Muscle layer of duodenum (tissue), 2 donors: ENCODE results near the gene UQCR11.

Source experiments
- H3K27ac ChIP-seq: one replicate; pipeline ENCODE4 v1.7.0; 2013; ENCODE audit warnings: mild to moderate bottlenecking, low read length
- H3K27me3 ChIP-seq: one replicate; pipeline ENCODE4 v1.7.0; 2013; ENCODE audit warnings: low read depth, mild to moderate bottlenecking, control low read depth, low read length
- H3K36me3 ChIP-seq, 2 donors: one replicate each; pipeline ENCODE4 v1.7.0; 2013; ENCODE audit warnings: low read length in 2 of 2, control low read depth in 1 of 2, mild to moderate bottlenecking in 1 of 2; ENCODE audit not compliant: insufficient read depth in 2 of 2, control insufficient read depth in 1 of 2
- H3K4me1 ChIP-seq, 2 donors: one replicate each; pipeline ENCODE4 v1.7.0; 2013; ENCODE audit warnings: low read length in 2 of 2, mild to moderate bottlenecking in 2 of 2, control low read depth in 1 of 2, moderate library complexity in 1 of 2; ENCODE audit not compliant: insufficient read depth in 2 of 2, control insufficient read depth in 1 of 2
- H3K4me3 ChIP-seq, 2 donors: one replicate each; pipeline ENCODE4 v1.7.0; 2013; ENCODE audit warnings: low read length in 2 of 2, low read depth in 1 of 2, mild to moderate bottlenecking in 1 of 2
- H3K9me3 ChIP-seq, 2 donors: one replicate each; pipeline ENCODE4 v1.7.0; 2013; ENCODE audit warnings: low read length in 2 of 2, control low read depth in 1 of 2, mild to moderate bottlenecking in 1 of 2; ENCODE audit not compliant: control insufficient read depth in 1 of 2
- donor health status: healthy.

Gene UQCR11

DNA sequence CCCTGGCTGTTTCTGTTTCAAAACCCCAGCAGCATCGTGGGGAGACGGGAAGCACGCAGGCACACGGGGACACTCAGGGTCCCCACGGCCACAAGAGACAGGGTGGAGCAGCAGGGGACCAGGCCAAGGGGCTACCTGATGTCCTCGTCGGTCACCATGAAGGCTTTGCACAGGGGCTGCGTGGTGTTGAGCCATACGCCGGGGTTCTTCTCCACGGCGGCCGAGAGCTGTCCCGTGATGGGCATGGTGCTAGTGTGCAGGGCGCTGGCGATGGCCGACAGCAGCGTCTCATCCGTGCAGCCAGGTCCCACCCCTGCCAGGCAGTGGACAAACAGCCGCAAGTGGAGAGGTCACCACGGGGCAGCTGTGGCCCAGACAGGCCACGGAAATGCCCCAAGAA lies 24.3 kb downstream of the UQCR11 start:
- H3K9me3 ChIP-seq = no peaks in the 10 kb centered on the region
- H3K4me1 ChIP-seq = no peaks in the 10 kb centered on the region
- H3K27ac ChIP-seq = no peak overlapping the region
- H3K36me3 ChIP-seq = peaks cover 15 to 68% of the 10 kb centered on the region in 2 donors
- no peaks in the 10 kb centered on the region for H3K27me3 ChIP-seq
- no peak overlapping the region for H3K4me3 ChIP-seq

DNA sequence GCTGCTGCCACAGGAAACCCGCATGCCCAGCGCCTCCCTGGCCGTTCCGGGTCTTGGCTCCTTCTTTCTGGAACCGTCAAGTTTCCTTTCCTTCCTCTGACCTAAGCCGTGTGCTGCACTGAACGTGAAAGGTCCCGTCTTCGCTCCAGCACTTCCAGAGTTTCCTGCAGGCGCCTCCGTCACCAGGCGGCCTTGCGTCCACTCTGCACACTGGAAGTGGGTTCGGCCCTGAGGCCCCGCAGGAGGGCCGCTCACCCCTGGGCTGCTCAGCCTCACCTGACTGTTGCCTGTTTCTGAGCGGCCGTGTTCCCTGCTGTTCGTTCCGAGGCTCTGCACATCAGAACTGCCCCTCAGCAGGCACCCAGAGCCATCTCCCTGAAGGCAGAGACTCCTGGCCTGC lies 24.9 kb downstream of the UQCR11 start:
- Histone ChIP-seq H3K27ac (no peak overlapping the region), H3K4me1 (no peaks in the 10 kb centered on the region), H3K27me3 (no peaks in the 10 kb centered on the region), H3K36me3 (peaks cover 15 to 68% of the 10 kb centered on the region in 2 donors), H3K4me3 (no peak overlapping the region), H3K9me3 (no peaks in the 10 kb centered on the region)

DNA sequence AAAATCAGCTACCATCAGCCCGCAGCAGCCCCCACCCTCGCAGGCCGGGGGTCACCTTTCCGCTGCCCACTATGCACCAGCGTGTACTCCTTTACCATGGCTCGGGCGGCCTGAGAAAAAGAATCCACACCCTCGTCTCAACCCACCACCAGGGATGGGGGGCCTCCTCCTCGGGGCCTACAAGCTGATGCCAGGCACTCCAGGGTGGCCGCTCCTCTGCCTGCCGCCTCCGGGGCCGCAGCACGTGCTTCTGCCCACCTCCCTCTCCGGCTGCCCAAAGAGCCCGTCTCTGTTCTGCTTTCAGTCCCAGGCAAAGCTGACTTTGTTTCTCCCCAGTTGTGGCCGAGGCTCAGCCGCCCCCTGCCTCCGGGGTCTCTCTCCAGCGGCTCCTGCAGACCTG lies 26.0 kb downstream of the UQCR11 start:
- Histone ChIP-seq H3K27me3 (no peaks in the 10 kb centered on the region), H3K36me3 (peaks cover 15 to 65% of the 10 kb centered on the region in 2 donors), H3K4me3 (no peak overlapping the region), H3K9me3 (no peaks in the 10 kb centered on the region), H3K4me1 (no peaks in the 10 kb centered on the region), H3K27ac (no peak overlapping the region)

DNA sequence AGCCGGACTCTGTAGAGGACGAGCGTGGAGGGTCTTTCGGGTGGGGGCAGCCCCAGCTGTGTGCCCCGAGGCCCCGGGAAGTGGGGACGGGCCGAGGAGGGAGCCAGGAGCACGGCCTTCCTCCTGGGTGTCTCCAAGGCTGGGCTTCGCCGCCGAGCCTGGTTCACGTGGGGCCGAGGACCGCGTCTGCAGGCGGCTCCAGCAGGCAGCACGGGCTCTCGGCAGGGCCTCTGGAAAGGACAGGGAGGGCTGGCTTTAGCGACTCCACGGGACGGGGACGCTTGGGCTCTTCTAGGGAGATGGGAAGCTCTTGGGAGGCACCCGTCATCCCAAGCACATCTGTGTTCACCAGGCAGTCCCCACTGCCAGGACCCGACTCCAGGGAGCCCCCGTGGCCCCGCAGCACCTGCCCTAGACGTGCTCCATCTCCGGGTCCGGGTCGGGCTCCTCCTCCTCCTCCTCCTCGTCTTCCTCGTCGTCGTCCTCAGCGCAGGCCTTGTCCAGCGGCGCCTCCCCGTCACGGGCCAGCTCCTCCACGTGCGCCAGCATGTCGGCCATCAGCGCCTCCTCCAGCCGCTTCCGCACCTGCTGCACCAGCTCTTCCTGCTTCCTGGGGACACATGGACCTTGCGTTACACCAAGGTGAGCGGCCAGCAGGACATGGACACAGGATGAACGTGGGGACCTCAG lies 27.2 kb downstream of the UQCR11 start:
- H3K4me3 ChIP-seq = no peak overlapping the region
- H3K36me3 ChIP-seq = peaks cover 15 to 61% of the 10 kb centered on the region in 2 donors

DNA sequence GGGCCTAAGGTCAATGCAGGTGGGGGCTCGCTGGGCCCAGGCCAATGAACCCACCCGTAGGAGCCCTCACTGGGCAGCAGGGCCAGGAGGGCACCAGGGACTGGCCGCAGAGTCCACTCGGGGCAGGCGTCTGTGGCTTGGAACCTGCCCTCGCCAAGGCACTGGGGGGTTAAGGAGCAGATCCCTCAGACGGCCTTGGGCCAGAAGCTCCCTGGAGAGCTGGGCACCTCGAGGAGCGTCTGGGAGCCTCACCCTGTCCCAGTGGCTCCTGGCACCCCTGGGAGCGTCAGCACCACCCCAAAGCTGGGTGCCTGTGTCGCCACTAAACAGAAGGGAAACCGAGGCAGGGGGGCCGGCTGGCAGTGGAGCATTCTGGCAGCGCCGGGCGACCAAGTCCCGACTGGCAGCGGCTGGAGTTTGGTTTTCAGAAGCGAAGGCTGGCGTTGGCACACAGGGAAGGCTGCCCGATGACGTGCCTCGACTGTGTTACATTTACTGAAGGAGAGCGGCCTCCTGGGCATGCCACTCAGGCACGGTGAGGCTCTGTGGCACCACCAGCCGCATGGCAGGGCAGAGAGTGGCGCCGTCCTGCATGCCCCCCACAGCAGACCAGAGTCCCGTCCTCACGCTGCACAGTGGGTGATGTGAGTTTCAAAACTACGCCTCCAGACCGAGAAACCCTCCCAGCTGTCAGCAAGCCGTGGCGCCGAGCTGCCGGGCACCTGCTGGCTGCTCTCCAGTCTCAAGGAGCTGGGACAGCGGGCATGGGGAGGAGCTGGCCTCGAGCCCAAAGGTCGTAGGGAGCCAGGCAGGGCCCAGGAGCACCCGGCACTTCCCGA lies 28.0 kb downstream of the UQCR11 start:
- peaks cover 15 to 54% of the 10 kb centered on the region in 2 donors for H3K36me3 ChIP-seq
- no peaks in the 10 kb centered on the region for H3K4me1 ChIP-seq
- no peaks in the 10 kb centered on the region for H3K27me3 ChIP-seq
- no peaks in the 10 kb centered on the region for H3K9me3 ChIP-seq
- H3K27ac ChIP-seq = no peak overlapping the region
- H3K4me3 ChIP-seq = no peak overlapping the region

More for the DNA sequence above, 27.2 kb downstream of the UQCR11 start:
- Histone ChIP-seq H3K27me3 (no peaks in the 10 kb centered on the region), H3K4me1 (no peaks in the 10 kb centered on the region), H3K9me3 (no peaks in the 10 kb centered on the region), H3K27ac (no peak overlapping the region)

DNA sequence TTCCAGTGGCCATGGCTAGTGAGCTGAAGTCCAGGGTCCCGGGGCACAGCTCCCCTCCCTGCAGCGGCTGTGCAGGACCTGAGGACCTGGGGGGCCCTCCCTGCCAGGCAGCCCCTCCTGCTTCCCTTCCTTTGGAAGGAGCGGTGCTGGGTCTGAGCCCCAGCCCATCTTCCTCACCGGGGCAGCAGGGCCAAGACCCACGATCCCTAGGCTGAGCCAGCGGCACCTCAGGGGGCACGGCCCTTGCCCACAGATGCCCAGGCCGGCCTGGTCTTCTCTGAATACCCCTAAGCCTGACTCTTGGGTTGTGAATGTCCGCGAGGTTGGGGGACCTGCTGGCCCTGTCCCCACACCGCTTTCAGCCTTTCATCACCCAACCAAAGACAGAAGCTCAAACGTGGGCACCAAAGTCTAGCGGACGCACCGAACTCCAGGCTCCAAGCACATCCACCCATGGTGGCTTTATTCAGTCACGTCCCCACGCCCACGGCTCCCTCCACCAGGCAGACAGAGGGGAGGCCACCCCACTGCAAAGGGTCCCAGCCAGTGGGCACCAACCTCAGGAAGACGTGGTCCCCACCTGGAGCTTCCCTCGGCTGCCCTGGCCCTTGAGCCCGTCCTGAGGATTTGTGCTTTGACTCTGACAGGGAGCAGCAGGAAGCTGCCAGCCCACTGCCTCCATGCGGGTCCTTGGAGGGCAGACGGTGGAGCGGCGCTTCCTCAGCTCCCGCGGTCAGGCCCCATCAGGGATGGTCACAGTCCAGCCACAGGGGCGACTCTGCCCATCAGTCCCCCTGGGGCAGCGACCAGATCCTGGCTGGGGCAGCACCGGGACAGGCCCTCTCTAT lies 28.8 kb downstream of the UQCR11 start:
- H3K9me3 ChIP-seq = no peaks in the 10 kb centered on the region
- no peaks in the 10 kb centered on the region for H3K27me3 ChIP-seq
- H3K27ac ChIP-seq = no peak overlapping the region
- H3K36me3 ChIP-seq = peaks cover 15 to 47% of the 10 kb centered on the region in 2 donors
- H3K4me1 ChIP-seq = no peaks in the 10 kb centered on the region
- no peak overlapping the region for H3K4me3 ChIP-seq

DNA sequence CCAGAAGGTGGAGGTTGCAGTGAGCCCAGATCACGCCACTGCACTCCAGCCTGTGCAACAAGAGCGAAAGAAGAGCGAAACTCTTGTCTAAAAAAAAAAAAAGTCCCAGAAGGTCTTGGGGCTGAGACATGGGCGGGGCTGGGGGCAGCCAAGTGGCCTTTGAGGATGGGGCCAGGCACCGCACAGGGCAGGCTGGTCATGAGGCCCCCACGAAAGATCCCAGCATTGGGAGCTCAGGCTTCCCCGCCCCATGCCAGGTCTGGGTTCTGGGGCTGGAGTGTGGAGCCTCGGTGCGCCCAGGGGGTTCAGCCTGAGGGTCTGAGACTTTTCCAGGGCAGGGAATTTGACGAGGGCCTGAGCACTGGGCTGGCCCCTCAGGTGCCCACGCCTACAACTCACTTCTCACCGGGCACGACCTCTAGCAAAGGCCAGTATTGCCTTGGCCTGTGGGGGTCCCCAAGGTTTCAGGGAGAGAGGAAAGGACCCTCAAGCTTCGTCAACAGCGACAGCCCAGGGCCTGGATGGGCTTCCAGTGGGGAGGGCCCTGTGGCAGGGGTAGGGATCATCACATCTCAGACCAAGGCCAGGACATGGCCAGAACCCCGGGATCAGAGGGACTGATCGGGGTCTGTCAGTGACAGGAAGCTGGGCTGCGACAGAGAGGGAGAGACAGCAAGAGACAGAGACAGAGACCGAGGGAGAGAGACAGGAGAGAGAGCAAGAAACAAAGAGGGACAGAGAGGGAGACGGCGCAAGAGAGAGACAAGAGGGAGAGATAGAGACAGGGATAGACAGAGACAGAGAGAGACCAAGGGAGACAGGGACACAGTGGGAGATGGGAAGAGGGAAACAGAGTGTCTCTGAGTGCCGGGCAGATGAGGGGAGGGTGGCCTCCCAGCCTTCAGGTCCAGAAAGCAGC lies 29.7 kb downstream of the UQCR11 start:
- Histone ChIP-seq H3K27ac (no peak overlapping the region), H3K36me3 (peaks cover 6 to 38% of the 10 kb centered on the region in 2 donors)

DNA sequence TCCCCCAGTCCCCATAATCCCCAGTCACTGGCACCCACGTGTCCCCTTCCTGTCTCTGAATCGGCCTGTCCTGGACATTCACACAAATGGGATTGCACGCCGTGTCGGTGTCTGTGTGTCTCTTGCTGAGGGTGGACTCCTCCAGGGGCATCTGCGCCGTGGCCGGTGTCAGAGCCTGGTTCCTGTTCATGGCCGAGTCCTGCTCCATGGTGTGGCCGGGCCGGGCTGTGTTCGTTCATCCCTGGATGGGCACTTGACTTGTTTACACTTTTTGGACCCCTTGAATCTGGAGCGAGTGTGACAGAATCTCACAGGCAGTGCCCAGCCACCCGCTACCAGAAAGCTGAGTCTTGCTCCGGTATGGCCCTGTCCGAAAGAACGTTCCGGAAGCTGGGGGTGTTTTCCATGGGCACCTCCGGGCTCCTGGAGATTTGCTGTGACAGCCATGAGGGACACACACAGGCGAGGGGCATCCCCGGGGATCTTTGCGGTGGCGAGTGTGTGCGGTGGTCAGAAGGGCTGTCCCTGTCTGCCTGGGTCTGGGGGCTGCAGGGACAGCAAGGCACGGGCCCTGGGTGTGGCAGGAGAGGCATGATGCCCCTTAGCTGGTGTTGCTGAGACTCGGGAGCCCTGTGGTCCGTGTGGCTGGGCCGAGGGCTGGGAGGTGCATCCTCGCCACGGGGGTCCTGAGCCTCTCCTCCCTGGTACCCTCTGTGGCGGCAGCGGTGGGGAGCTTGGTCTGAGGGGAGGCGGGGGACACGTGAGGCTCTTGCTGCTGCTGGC lies 30.7 kb downstream of the UQCR11 start:
- Histone ChIP-seq H3K4me3 (no peak overlapping the region), H3K27ac (no peak overlapping the region), H3K4me1 (no peaks in the 10 kb centered on the region), H3K36me3 (peaks cover 0 to 28% of the 10 kb centered on the region in 2 donors), H3K9me3 (no peaks in the 10 kb centered on the region), H3K27me3 (no peaks in the 10 kb centered on the region)

More for the DNA sequence above, 29.7 kb downstream of the UQCR11 start:
- Histone ChIP-seq H3K27me3 (no peaks in the 10 kb centered on the region), H3K4me3 (no peak overlapping the region), H3K4me1 (no peaks in the 10 kb centered on the region), H3K9me3 (no peaks in the 10 kb centered on the region)

DNA sequence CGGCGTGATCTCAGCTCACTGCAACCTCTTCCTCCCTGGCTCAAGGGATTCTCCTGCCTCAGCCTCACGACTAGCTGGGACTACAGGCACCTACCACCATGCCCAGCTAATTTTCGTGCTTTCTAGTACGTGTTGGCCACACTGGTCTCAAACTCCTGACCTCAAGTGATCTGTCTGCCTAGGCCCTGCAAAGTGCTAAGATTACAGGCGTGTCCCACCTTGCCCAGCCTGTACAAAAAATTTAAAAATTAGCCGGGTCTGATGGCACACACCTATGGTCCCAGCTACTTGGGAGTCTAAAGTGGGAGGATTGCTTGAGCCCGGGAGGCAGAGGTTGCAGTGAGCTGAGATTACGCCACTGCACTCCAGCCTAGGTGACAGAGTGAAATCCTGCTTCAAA lies 32.5 kb downstream of the UQCR11 start:
- no peak overlapping the region for H3K4me3 ChIP-seq
- H3K27me3 ChIP-seq = no peaks in the 10 kb centered on the region
- no peaks in the 10 kb centered on the region for H3K9me3 ChIP-seq
- peaks cover 0 to 4% of the 10 kb centered on the region in 2 donors for H3K4me1 ChIP-seq
- H3K27ac ChIP-seq = no peak overlapping the region
- peaks cover 0 to 17% of the 10 kb centered on the region in 2 donors for H3K36me3 ChIP-seq

DNA sequence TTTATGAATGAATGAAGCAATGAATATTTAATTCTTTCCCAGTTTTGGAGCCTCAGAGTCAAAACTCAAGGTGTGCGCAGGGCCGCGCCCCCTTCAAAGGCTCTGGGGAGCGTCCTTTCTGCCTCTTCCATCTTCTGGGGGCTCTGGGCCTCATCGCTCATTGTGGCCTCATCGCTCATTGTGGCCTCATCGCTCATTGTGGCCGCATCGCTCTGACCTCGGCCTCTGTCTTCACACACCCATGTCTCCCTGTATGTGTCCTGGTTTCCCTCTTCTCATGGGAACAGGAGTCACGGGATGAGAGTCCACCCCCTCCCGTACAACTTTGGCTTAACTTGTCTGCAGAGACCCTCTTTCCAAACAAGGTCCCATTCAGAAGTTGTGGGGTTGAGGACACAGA lies 33.9 kb downstream of the UQCR11 start:
- Histone ChIP-seq H3K4me1 (peaks cover 0 to 4% of the 10 kb centered on the region in 2 donors), H3K4me3 (no peak overlapping the region), H3K27ac (no peak overlapping the region), H3K9me3 (no peaks in the 10 kb centered on the region), H3K27me3 (no peaks in the 10 kb centered on the region), H3K36me3 (peaks cover 0 to 2% of the 10 kb centered on the region in 2 donors)
